CD4-positive, alpha-beta T cell treated with Interleukin-15 for 4 hours (primary cell): ENCODE results near the gene MYCBP.
A peak's percentile ranks its signal among the peaks of the same experiment; 100 is the strongest.
"Not testable (repeated sequence)": the region's sequence is repeated elsewhere in the genome, so short reads cannot be mapped to it uniquely, and the experiment has no call there.

Experiments
- DNase-seq: peaks from one replicate; pipeline ENCODE4 v3.0.0-alpha.2; 2020; ENCODE audit warnings: low spot score

The MYCBP gene

DNA sequence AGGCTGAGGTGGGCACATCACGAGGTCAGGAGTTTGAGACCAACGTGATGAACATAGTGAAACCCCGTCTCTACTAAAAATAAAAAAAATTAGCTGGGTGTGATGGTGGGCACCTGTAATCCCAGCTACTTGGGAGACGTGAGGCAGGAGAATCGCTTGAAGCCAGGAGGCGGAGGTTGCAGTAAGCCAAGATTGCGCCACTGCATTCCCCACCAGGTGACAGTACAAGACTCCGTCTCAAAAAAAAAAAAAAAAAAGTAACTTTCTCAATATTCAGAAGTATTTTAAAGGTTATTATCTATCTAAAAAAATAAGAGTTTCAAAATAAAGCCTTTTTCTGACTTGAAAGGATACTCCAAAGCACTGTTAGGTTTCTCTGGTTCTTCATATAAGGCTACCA, 5.9 kb downstream of the MYCBP start:
- DNase-seq = no peak

DNA sequence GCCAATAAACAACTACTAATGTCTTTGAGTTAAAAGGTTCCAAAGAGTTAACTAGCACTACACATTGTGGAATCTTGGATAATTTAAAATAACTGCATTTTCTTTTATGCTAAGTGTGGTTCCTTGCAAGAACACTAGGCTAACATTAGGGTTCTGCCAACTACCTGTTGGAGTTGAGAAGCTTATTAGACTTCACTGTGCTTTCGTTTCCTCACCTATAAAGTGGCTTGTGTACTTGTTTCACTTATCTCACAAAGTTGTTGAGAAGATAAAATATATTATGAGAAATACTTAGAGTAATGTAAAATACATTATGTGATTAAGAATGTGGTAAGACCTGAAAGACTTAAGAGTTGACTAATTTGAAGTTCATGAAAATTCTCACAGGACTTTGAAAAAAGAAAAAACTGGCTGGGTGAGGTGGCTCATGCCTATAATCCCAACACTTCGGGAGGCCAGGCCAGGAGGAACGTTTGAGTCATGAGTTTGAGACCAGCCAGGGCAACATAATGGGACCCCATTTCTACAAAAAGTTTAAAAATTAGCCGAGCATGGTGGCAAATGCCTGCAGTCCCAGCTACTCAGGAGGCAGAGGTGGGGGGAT, 7.9 kb downstream of the MYCBP start:
- no peak for DNase-seq

DNA sequence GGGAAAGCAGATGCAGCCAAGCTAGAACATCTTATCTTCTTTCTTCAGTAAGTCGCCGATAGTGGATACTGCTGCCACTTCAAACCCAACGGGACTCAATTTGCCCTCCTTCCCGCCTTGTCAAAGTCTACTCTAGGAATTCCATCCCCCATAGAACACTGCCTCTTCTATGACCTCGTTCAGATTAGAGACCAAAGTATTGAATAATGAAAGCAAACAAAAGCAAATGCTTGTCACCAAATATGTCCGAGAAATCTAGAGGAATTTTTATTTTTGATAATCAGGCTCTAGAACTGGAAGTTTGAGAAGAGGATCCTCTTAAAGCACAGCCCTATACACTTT, 12.7 kb downstream of the MYCBP start:
- no peak for DNase-seq

DNA sequence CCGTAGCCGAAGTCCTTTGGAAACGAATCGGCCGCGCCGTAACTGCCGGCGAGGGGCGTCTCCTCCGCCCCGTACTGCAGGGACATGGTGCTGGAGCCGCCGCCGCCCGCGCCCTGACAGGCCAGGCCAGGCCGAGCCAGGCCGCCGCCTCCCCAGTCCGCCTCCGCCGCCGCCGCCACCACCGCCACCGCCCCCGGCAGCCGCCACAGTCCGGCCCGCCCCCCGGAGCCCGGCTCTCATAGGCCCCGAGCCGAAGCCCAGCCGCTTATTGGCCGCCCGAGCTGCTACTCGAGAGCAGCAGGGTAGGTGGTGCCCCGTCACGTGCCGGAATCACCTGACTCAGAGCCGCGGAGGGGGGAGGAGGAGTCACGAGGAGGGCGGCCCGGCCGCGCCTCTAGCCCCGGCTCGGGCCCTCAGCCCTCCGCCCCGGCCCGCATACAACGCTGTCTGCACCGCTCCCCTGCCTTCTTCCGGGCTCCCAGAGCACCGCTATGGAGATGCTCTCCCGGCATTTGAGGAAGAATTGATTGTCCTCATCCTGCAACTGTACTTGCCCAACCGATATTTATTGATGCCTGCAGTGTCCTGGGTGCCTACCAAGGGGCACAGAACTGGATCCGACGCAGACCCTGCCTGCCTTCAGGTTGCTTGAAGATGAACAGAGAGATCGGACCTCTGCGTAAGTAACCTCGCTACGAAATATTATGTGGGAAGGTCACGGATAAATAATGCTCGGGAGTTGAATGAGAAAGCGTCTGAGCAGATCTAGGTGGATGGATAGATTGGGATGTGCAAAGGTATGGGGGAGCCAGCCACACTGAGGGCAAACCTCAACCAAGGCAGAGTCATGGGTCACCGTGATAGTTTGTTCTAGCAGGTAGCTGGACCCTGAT, 13.3 kb downstream of the MYCBP start, which contains the start of gene RRAGC:
Gene RRAGC (minus strand): TSS at position 212 of the 893 bp plus-strand sequence. CDS start 126 bp downstream, at position 86.
- peak; percentile 98 for DNase-seq

DNA sequence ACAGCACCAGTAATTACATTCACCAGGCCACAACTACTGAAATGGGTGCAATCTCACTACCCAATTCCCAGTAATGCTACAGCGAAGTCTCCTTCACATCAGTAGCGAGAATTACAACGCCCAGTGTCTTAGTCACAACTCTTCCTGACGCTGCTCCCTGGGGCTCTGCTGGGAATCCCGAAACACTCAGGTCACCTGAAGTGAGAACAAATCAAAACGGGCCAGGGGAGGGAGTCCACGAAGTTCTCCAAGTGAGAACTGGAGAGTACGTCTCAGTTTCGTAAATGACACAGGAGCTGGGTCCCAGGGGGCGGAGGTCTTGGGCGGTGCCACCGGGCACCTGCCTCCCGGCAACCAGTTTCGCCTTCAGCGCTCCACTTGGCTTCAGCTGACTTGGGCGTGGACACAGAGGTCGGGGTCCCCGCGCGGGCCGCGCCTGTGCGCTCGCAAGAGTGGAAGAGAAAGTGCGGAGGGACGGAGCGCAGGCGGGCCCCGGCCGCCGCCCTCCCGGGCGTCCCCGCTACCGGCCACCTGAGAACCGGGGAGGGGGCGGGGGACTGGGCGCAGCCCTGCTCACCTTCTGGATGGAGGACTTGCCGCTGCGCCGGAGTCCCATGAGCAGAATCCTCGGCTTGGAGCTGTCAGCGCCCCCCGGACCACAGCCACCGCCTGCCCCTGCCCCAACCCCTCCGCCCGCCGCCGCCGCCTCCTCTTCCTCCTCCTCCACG, 14.2 kb downstream of the MYCBP start:
- DNase-seq = peak; percentile 50

DNA sequence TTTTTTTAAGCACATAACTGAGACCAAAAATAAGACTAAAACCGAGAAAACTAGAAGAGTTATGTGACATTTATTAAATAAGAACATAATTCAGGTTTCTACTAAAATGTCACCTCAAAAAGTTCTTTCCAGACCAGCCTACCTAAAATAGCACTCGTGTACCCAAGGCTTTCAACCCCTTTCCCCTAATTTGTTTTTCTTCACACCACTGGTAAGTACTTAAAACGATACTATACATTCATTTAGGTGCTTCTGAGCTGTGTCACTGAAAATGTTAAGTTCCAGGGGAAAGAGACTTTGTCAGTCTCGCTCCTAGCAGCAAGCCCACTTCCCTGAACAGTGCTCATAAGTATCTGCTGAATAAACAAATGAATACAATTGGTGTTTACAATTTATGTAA, 20.4 kb downstream of the MYCBP start:
- no peak for DNase-seq

DNA sequence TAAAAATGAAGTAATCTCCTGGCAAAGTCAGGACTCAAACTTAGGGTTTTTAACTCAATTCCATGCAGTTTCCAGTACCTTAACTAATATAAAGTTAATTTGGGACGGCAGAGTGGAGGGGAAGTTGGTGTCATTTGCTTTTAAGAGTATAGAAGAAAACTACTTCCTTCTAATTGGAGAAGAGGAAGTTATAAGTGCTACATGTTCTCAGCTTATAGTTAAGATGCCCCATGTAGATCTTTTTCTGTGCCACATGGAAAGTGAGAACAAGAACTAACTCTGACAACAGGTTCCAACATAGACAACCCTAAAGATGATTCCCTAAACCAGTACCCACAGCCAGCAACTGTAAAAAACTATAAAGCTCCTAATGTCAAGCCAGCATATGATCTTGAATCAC, 25.1 kb downstream of the MYCBP start:
- no peak for DNase-seq

DNA sequence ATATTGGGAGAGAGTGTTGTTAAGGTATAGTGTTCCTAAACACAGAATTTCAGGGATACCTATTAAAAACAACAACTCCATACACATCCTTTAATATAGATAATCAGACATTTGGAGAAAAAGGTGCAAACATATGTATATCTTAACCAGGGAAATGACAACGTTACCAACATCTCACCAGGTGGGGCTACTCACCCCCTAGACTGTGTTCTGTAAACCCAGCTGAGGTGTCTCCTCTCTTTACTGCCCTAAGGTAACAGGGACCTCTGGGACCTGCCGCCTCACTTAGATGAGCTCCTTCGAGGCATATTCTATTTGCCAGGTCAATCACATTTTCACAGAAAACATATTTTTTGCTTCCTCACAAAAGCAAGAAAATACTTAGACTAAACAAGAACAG, 26.9 kb downstream of the MYCBP start:
- DNase-seq = no peak

DNA sequence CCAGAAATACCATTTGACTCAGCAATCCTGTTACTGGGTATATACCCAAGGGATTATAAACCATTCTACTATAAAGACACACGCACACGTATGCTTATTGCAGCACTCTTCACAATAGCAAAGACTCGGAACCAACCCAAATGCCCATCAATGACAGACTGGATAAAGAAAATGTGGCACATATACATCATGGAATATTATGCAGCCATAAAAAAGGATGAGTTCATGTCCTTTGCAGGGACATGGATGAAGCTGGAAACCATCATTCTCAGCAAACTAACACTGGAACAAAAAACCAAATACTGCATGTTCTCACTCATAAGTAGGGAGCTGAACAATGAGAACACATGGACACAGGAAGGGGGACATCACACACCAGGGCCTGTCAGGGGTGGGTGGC, 28.1 kb downstream of the MYCBP start:
- DNase-seq = not testable (repeated sequence)

DNA sequence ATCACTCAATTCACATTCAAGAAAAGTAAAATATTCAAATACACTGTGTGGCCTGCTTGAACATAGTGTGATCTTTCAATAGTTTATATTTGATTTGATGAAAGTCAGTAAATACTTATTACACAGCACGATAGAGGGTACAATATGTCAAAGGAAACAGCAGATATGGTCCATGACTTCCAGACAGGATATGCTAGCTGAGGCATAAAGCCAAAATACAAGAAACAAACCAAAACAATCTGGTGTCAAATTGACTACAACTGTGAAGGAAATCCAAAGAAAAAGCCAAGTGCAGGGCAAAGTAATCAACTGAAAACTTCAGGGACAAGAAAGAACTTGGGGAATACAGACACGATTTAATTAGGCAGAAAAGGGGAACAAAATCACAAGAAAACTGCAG, 32.9 kb downstream of the MYCBP start:
- no peak for DNase-seq

DNA sequence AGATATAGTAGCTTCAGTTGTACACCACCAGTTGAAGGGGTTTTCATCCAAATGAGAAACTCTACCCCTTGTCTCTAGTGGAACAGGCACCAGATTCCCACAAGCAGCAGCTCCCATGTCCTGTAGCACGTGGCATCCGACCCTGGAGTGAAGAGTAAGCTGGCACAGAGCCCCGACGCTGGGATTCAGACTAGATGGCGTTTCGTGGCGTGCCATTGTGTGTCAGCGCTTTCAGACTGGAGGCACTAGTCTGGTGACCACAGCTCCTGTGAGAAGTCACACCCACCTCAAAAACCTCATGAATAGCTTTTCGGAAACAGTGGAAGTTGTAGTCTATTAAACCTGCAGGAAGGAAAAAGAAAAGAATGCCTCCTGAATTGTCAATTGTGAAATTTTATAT, 33.8 kb downstream of the MYCBP start:
- DNase-seq = no peak

DNA sequence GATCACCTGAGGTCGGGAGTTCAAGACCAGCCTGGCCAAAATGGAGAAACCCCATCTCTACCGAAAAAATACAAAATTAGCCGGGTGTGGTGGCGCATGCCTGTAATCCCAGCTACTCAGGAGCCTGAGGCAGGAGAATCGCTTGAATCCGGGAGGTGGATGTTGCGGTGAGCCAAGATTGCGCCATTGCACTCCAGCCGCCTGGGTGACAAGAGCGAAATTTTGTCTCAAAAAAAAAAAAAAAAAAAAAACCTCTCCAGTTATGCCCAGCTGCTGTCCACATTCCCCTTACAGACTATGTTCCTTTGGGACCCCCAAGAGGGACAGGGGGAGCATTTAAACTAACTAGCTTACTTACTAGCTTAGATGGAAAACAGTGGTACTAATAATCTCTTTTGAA, 36.8 kb downstream of the MYCBP start:
- not testable (repeated sequence) for DNase-seq

DNA sequence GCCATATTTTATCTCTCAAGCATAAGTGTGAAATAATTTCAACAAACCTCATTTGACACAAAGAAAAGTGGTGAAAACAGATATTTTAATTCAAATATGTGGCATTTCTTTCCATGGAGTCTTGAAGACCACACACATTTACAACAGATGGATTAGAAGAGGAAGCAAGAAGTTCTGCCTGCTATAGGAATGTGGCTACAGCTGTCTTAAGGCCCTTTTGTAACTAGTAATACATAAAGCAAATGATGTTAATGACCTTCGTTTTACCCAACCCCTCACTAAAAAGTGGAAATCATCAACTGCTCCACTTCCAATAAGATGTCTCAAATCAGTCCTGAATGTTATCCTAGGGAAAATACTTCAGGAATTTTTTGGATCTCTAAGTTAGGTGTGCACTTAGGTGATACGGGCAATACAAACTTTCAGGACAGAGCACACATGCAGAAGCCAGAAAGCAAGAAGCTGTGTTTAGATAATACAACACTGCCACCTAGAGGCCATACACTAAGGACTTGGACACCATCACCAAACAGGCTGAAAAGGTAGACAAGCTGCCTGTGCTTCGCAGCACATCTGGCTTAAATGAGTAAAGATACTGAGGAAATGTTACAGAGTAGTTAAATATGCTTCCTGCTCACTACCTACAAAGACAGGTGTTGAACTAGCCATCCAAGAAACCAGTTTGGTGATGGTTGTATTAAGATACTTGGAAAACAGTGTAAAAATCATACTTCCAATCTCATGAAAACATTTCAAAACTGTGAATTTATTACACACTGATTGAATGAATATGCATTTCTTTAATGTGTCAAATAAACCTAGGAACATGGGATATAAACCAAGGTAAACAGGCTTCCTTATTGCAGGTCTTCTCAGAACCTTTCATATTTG, 38.0 kb downstream of the MYCBP start:
- DNase-seq = peak; percentile 69

DNA sequence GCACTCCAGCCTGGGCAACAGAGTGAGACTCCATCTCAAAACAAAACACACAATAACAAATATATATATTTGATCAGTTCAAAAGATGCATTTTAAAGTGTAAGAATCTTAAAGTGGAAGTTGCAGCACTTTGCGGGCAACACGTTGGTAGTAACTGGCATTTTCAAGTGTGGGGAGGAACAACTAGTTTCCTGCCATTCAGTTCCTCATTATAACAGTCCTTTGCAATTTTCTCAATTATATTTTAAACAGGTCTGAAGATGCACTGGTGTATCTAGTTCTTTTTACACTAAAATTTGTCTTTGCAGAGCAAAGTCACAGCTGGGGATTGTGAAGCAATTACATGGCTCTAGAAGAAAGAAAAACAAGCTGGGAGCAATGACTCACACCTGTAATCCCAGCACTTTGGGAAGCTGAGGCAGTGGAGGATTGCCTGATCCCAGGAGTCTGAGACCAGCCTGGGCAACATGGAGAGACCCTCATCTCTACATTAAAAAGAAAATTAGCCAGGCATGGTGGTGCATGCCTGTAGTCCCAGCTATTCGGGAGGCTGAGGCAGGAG, 38.8 kb downstream of the MYCBP start:
- no peak for DNase-seq

DNA sequence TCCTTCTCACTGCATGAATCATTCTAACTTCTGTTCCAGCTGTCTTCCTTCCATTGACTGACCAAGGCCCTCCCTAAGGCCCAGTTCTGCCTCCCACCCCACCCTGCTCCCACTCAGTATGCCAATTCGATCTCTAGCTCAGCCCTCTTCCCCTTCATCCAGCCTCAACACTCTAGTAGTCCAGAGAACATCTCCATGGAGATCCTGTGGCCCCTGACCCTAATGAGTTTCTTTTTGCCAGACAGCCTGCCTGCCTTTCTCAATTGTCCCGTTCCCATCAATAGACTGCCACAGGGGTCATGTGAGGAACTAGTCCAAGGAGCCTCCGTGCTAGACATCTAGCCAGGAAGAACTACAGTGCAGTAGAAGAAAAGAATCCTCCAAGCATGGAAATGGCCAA, 40.0 kb downstream of the MYCBP start:
- no peak for DNase-seq

DNA sequence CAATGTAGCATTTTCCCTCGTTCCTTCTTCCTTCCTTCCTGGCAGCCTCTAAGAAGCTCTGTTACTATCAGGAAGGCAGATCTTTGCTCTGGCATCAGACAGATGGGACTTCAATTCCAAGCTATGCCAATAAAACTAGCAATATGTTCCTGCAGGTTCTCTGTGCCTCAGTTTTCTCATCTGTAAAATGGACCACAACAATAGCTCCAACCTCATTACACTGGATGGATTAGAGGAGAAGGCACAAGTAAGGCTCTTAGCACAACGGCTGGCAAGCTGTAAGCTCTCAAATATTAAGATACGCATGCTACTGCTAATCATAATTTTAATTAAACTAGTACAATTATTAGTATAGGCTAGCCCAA, 40.8 kb downstream of the MYCBP start:
- DNase-seq = no peak

DNA sequence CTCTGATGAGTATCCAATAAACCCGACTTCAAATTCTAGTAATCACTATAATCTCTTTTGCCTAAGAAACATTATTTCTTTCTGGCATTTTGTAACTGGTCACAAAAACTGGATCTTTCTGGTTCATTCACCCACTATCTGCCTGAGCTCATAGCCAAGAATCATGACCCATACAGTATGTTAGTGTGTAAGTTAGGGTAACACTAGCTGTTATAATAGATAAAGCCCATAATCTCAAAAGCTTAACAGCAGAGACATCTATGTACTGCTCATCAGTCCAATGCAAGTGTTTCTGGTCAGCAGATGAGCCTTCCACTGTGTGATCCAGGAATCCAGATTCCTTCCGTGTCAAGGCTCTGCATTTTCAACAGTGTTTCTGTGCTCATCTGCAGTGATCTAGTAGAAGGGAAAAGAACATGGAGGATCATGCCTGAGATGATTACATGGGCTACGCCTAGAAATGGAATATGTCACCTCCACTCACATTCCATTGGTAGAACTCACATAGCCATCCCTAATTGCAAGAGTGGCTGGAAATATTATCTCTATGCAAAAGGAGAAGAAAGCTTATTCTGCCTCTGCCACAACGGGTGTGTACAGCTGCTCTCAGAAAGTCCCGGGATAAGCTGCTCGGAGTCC, 41.3 kb downstream of the MYCBP start:
- no peak for DNase-seq

DNA sequence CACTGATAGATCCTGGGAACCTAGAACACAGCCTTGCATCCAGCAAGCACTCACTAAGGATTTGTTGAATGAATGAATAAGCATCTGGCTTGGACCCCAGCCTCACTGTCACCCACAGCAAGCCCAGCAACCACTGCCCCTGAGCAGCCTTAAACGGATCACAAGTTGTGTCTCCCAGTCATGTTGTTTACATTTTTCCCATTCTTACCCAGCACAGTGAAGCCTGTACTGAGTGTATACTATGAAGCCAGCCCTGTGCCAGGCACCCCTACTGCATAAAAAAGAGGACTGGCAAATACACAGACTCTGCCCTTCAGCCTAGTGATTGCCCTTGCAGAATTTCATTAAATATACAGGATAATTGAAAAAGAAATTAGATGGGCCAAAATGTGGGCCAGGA, 43.8 kb downstream of the MYCBP start:
- DNase-seq = no peak

DNA sequence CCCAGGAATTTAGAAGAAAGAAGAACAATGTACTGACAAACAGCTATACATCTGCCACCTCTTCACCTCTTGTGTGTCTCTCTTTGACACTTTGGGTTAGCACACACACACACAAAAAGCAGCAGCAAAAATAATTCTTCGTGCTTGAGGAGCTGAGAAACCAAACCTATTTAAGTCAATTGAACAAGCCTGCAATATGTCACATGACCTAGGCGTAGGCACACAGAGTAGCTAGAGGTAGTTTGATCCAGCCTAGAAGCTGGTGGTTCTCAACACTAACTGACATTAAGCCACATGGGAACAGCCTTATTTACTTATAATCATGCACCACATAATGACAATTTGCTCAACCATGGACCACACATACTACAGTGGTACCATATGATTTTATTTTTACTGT, 45.8 kb downstream of the MYCBP start:
- no peak for DNase-seq

DNA sequence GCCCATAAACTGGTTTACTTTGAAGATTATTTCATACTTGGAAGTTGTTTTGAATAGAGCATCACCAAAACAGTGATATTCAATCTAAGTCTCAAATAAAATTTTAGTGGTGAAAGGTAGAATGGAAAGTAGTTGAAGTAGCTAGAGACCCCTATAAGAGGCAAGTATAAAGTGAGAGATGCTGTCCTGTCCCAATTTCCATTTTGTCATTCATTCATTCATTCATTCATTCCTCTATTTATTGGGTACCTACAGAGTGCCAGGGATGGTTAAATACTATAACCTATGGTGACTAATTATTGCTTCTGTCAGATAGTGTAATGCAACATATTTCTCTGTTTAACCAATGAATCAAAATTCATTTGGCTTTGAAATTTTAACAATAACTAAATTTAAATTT, 46.3 kb downstream of the MYCBP start:
- no peak for DNase-seq

DNA sequence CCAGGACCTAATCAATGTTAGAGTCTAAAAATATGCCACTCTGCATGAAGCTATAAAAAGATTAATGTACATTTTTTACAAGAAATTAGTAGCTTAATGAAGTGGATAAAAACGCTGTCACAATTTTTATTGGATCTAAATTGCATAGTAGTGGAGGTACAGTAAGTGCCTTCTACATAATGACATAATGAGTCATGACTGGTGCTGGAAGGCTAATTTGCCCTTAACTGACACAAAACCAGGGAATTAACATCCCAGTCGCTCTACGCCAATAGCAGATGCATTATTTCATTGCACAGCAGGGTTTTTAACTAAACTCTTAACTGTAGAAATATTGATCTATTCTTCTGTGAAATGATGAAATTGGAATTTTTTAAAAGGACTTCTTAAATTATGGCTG, 46.9 kb downstream of the MYCBP start:
- DNase-seq = no peak
